A549 (cell line): Measurements from ENCODE around the gene ASPSCR1. TPM values are rescaled to one million over a fixed set of nuclear protein-coding genes. Genes with fewer than 3 reads are reported as not detected.

Experiments
- ATAC-seq, 2 experiments: fragments of 200-7000 bp in 1 of 2; fragments of >200 bp in 1 of 2; cut with Nextera tagmentation in 1 of 2; cut with Tn5 transposase in 1 of 2; 3 replicates each; pipeline versions ENCODE4 v1.8.0 to v1.9.1; 2018 to 2020; ENCODE audit warnings: mild to moderate bottlenecking in 1 of 2, moderate library complexity in 1 of 2
- CTCF ChIA-PET: fragments of 300-600 bp; sonication (Branson Sonifier 250); formaldehyde crosslinking; extraction: SDS; loops from one replicate; lab custom pipeline; 2021; ENCODE audit warnings: antibody characterized with exemption, inconsistent platforms; lab: Yijun Ruan, JAX
- POLR2A ChIA-PET: fragments of 350-600 bp; formaldehyde crosslinking; extraction: SDS; loops from one replicate; lab custom pipeline; 2021; ENCODE audit warnings: antibody characterized with exemption, inconsistent platforms; lab: Yijun Ruan, JAX
- DNase-seq, 2 experiments: peaks; one replicate each; pipeline versions ENCODE4 v3.0.0 to v3.0.0-alpha.2; 2011 to 2016; ENCODE audit warnings: low read depth in 1 of 2, low spot score in 1 of 2
- FAIRE-seq: peaks from 2 replicates; lab custom pipeline; 2011; peaks lifted over from hg19 to GRCh38; lab: Jason Lieb, UNC
- H3K27ac ChIP-seq, 2 experiments: fragments of >200 bp; sonication (Bioruptor Twin); formaldehyde crosslinking; 3 replicates each; pipeline ENCODE4 v1.5.1; 2016 to 2017
- H3K4me1 ChIP-seq: fragments of >200 bp; sonication (Bioruptor Twin); formaldehyde crosslinking; 3 replicates; pipeline ENCODE4 v1.6.1; 2016
- H3K4me2 ChIP-seq: fragments of >200 bp; sonication (Bioruptor Twin); formaldehyde crosslinking; 3 replicates; pipeline ENCODE4 v1.6.1; 2016
- H3K4me3 ChIP-seq: fragments of >200 bp; sonication (Bioruptor Twin); formaldehyde crosslinking; 3 replicates; pipeline ENCODE4 v1.5.1; 2016
- H3K9me3 ChIP-seq: fragments of >200 bp; sonication (Bioruptor Twin); formaldehyde crosslinking; 3 replicates; pipeline ENCODE4 v1.6.1; 2016
- BHLHE40 ChIP-seq: IDR thresholded peaks from 2 replicates; pipeline ENCODE4 v1.6.1; 2012; ENCODE audit warnings: low read depth, low read length, inconsistent platforms
- EHMT2 ChIP-seq: fragments of 200-600 bp; sonication (generic); IDR thresholded peaks from 2 replicates; pipeline ENCODE4 v1.6.1; 2016; ENCODE audit warnings: antibody characterized with exemption, low read depth, mild to moderate bottlenecking, moderate library complexity
- FOXS1 ChIP-seq: fragments of 250-450 bp; sonication (Bioruptor Pico); IDR thresholded peaks from 2 replicates; pipeline ENCODE4 v1.5.0; 2020; ENCODE audit warnings: mild to moderate bottlenecking, moderate library complexity
- HEYL ChIP-seq: fragments of 250-450 bp; sonication (Bioruptor Pico); IDR thresholded peaks from 2 replicates; pipeline ENCODE4 v1.8.0; 2021; ENCODE audit warnings: mild to moderate bottlenecking, moderate library complexity
- HOXA7 ChIP-seq: fragments of 250-450 bp; sonication (Bioruptor Pico); IDR thresholded peaks from 2 replicates; pipeline ENCODE4 v1.5.0; 2020; ENCODE audit warnings: mild to moderate bottlenecking, moderate library complexity
- JUNB ChIP-seq: fragments of >200 bp; sonication (Bioruptor Twin); formaldehyde crosslinking; IDR thresholded peaks from 2 replicates; pipeline ENCODE4 v1.6.1; 2016
- KDM1A ChIP-seq: fragments of 200-600 bp; sonication (generic); IDR thresholded peaks from 2 replicates; pipeline ENCODE4 v1.6.1; 2016; ENCODE audit warnings: low read depth, mild to moderate bottlenecking
- KDM5A ChIP-seq: fragments of 200-600 bp; sonication (generic); IDR thresholded peaks from 2 replicates; pipeline ENCODE4 v1.6.1; 2016; ENCODE audit warnings: antibody characterized with exemption, mild to moderate bottlenecking
- MAZ ChIP-seq: fragments of 150-350 bp; IDR thresholded peaks from 2 replicates; pipeline ENCODE4 v1.6.1; 2014; ENCODE audit warnings: antibody characterized with exemption, low read depth, low read length, borderline replicate concordance
- MYC ChIP-seq: IDR thresholded peaks from 2 replicates; pipeline ENCODE4 v1.6.1; 2012; ENCODE audit warnings: mild to moderate bottlenecking, inconsistent platforms, low read length, improper control_type of control experiment, borderline replicate concordance
- NFE2L2 ChIP-seq: fragments of 150-350 bp; conservative IDR thresholded peaks from 2 replicates; pipeline ENCODE4 v1.6.1; 2014; ENCODE audit warnings: low read length
- NPAS2 ChIP-seq: fragments of 250-450 bp; sonication (Bioruptor Pico); IDR thresholded peaks from 2 replicates; pipeline ENCODE4 v1.8.0; 2022; ENCODE audit warnings: mild to moderate bottlenecking, moderate library complexity, borderline replicate concordance
- PHF8 ChIP-seq: fragments of 200-600 bp; sonication (generic); IDR thresholded peaks from 2 replicates; pipeline ENCODE4 v1.6.1; 2016; ENCODE audit warnings: low read depth, mild to moderate bottlenecking, antibody characterized with exemption, moderate library complexity, borderline replicate concordance
- RAD21 ChIP-seq, 2 experiments: fragments of >200 bp in 1 of 2; sonication (Bioruptor Twin) in 1 of 2; formaldehyde crosslinking in 1 of 2; IDR thresholded peaks in 1 of 2; conservative IDR thresholded peaks in 1 of 2; 2 replicates in 1 of 2; 3 replicates in 1 of 2; pipeline ENCODE4 v1.6.1; 2012 to 2018; ENCODE audit warnings: inconsistent platforms in 1 of 2
- RARB ChIP-seq: fragments of 250-450 bp; sonication (Bioruptor Pico); IDR thresholded peaks from 2 replicates; pipeline ENCODE4 v1.8.0; 2021; ENCODE audit warnings: mild to moderate bottlenecking, moderate library complexity
- WGBS: methylation state at CpG from one replicate; pipeline ENCODE4 v1.1.6; 2017; ENCODE audit errors: missing lambda C conversion rate; 5-methylcytosine and 5-hydroxymethylcytosine counted together
- polyA plus RNA-seq, 4 experiments: library from polyadenylated mRNA; depleted of rRNA in 3 of 4; stranded (reverse); fragments of >200 nt; fragmentation: RNase III in 1 of 4; extraction: RNeasy Plus Mini Kit Qiagen cat#74134 plus additional on column Dnase treatment in 1 of 4; gene quantifications; 2 replicates in 3 of 4; 3 replicates in 1 of 4; pipeline ENCODE4 v1.2.3, GENCODE V29; 2011 to 2017
- TF ChIP-seq, protein P1 (sequence below): fragments of 450-650 bp; IDR thresholded peaks from 2 replicates; pipeline ENCODE4 v1.6.1; 2014; ENCODE audit warnings: antibody characterized with exemption
- TF ChIP-seq, protein P2 (sequence below): fragments of 250-450 bp; sonication (Bioruptor Pico); IDR thresholded peaks from 2 replicates; pipeline ENCODE4 v1.5.0; 2021; ENCODE audit warnings: mild to moderate bottlenecking, moderate library complexity, borderline replicate concordance
- TF ChIP-seq, protein P3 (sequence below): fragments of >200 bp; sonication (Bioruptor Twin); formaldehyde crosslinking; IDR thresholded peaks from 3 replicates; pipeline ENCODE4 v1.6.1; 2016

The ASPSCR1 gene
- polyA plus RNA-seq, 2 of the 4 experiments (the other 2 are of a cell fraction): 12.3 to 25.7 TPM

DNA sequence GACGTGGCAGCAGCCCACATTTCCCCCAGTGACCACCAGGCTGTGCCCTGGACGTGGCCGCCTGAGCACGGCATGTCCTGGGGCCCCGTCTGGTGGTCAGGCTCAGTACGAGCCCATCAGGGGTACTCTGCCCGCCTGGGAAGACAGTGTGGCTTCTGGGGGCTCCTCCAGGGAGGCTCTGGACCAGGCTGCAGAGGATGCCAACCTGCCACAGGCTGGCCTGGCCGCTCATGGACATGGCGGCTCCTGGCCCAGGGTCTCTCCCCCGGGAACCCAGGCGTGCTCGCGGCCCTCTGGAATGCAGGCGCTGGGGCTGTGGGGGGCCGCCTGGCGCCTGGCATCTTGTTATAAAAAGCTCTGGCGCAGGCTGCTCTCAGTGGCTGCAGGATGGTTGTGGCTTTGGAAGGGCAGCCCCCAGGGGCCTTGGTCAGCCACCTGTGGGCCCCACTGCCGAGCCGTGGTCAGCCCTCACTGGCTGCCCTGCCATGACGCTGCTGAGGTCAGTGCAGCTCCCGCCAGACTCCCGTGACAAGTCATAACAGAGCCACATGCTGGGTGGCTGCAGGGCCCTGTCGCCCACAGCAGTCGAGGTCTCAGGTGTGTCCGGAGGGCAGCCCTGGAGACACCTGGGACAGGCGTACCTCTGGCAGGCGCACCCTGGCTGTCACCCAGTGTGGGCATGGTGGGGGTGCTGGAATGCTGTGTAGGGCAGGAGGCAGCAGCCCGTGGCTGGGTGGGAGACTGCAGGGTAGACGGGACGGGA lies 30.2 kb downstream of the ASPSCR1 start:
- H3K27ac ChIP-seq: peak overlapping the region in 1 of 2 experiments; percentile 93; a peak in 4 of 6 replicates
- ChIA-PET CTCF (interaction anchor here (0.7 to 33.2 kb wide), 5 partner anchors 11 to 43 kb away, joined by 3 to 794 read pairs (median 16); partner anchors contain the start of genes CENPX, LRRC45, NOTUM and RAC3), POLR2A (no interaction called here)
- DNase-seq (no peak), FAIRE-seq (no peak), ATAC-seq (no peak)
- H3K4me1 ChIP-seq: peaks cover 44% of the 10 kb centered on the region
- no peaks in the 10 kb centered on the region for H3K9me3 ChIP-seq
- no peak overlapping the region for H3K4me3 ChIP-seq
- no peak overlapping the region for H3K4me2 ChIP-seq
- no peak for TF ChIP-seq MYC
- no peak for TF ChIP-seq KDM5A
- no peak for TF ChIP-seq HOXA7 (CRISPR knock-in tag)
- no peak for TF ChIP-seq FOXS1 (CRISPR knock-in tag)
- TF ChIP-seq, protein P1, sequence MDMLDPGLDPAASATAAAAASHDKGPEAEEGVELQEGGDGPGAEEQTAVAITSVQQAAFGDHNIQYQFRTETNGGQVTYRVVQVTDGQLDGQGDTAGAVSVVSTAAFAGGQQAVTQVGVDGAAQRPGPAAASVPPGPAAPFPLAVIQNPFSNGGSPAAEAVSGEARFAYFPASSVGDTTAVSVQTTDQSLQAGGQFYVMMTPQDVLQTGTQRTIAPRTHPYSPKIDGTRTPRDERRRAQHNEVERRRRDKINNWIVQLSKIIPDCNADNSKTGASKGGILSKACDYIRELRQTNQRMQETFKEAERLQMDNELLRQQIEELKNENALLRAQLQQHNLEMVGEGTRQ: no peak
- TF ChIP-seq, protein P2, sequence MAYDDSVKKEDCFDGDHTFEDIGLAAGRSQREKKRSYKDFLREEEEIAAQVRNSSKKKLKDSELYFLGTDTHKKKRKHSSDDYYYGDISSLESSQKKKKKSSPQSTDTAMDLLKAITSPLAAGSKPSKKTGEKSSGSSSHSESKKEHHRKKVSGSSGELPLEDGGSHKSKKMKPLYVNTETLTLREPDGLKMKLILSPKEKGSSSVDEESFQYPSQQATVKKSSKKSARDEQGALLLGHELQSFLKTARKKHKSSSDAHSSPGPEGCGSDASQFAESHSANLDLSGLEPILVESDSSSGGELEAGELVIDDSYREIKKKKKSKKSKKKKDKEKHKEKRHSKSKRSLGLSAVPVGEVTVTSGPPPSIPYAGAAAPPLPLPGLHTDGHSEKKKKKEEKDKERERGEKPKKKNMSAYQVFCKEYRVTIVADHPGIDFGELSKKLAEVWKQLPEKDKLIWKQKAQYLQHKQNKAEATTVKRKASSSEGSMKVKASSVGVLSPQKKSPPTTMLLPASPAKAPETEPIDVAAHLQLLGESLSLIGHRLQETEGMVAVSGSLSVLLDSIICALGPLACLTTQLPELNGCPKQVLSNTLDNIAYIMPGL (CRISPR knock-in tag): no peak
- TF ChIP-seq JUNB: no peak
- WGBS: 97% methylated on average over 28 of the region's 30 CpGs

DNA sequence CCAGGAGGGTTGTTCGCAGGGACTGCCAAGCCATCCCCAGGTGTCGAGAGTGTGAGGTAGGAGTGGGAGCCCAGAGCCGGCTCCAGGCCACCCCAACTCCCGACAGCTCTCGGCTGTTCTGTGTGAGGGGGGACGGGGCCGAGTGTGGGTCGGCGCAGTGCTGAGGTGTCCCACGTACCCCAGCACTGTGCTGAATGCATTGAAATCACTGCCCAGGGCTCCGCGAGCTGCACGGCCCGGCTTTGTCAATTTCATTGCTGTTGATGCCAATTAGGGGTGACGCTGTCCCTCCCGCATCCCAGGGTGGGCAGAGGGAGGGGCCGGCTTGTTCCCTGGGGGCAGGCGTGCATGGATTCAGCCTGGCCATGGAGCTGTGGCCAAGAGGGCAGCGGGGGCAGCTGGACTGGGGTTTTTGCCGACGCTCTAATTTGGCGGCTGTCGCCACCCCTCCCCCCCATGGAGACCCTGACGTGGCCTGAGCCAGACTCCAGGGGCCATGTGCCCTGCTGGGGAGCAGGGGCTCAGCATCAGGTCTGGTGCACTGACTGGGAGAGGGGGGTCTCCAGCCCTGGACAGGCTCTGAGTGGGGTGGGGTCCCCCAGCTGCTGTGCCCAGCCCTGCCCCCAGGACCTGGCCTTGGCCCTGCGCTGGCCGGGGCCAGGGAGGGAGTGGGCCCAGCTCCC lies 31.0 kb downstream of the ASPSCR1 start:
- POLR2A ChIA-PET: no interaction called here
- no peaks in the 10 kb centered on the region for H3K9me3 ChIP-seq
- H3K4me2 ChIP-seq: no peak overlapping the region
- FAIRE-seq: no peak
- WGBS: 94% methylated on average over 19 of the region's 26 CpGs
- no peak overlapping the region for H3K4me3 ChIP-seq
- ATAC-seq: no peak
- H3K27ac ChIP-seq: peak overlapping the region in 1 of 2 experiments; percentile 93; a peak in 1 of 6 replicates
- CTCF ChIA-PET: interaction anchor here (0.7 to 33.2 kb wide), 8 partner anchors 9 to 294 kb away, joined by 3 to 794 read pairs (median 4); partner anchors contain the start of genes CENPX, LRRC45, NOTUM and RAC3
- TF ChIP-seq HEYL: no peak
- no peak for TF ChIP-seq NFE2L2
- no peak for TF ChIP-seq MAZ
- no peak for TF ChIP-seq RAD21 (conservative IDR thresholded peaks at IDR 0.05 in 1 of 2, IDR thresholded peaks at IDR 0.05 in 1 of 2)
- TF ChIP-seq KDM1A: no peak
- no peak for TF ChIP-seq NPAS2 (CRISPR knock-in tag)
- TF ChIP-seq, protein P3, sequence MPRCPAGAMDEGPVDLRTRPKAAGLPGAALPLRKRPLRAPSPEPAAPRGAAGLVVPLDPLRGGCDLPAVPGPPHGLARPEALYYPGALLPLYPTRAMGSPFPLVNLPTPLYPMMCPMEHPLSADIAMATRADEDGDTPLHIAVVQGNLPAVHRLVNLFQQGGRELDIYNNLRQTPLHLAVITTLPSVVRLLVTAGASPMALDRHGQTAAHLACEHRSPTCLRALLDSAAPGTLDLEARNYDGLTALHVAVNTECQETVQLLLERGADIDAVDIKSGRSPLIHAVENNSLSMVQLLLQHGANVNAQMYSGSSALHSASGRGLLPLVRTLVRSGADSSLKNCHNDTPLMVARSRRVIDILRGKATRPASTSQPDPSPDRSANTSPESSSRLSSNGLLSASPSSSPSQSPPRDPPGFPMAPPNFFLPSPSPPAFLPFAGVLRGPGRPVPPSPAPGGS: no peak
- no peak for TF ChIP-seq BHLHE40
- no peak for TF ChIP-seq PHF8
- TF ChIP-seq EHMT2: no peak
- no peak for TF ChIP-seq RARB (CRISPR knock-in tag)
- peaks cover 37% of the 10 kb centered on the region for H3K4me1 ChIP-seq
- DNase-seq: no peak
